ENCODE measurements around the gene SULT1A1.
"Not testable (repeated sequence)": the region's sequence is repeated elsewhere in the genome, so short reads cannot be mapped to it uniquely, and the experiment has no call there.

The SULT1A1 gene

GRCh38 chr16:28609631-28610594 lies at the start of gene SULT1A1:
SULT1A1 (minus strand) TSS chr16:28610044; CDS start chr16:28608855, 1,189 bp downstream.
- H4K20me1 ChIP-seq: peaks cover 0 to 30% (median 0%) of the 10 kb centered on the region in 11 experiments; a peak in 5 of 22 replicates
- H3K27ac ChIP-seq: peak within 1 kb of the TSS; percentile 51 to 81 (median 77)
- TF ChIP-seq Cebpa-rat (IDR thresholded peaks at IDR 0.05): no peak
- no peaks in the 10 kb centered on the region for H3K9me3 ChIP-seq (replicated peaks in 1 of 11)
- H3K4me1 ChIP-seq: peaks cover 24 to 52% (median 37%) of the 10 kb centered on the region in 10 experiments
- H3K4me3 ChIP-seq: peak within 1 kb of the TSS; percentile 15 to 75 (median 58); a peak in 19 of 20 replicates
- H3K36me3 ChIP-seq: peaks cover 4 to 42% (median 29%) of the 10 kb centered on the region in 11 experiments; a peak in 18 of 22 replicates
- H3K4me2 ChIP-seq: peak within 1 kb of the TSS; percentile 92 to 99 (median 96)
- H3K27me3 ChIP-seq: no peaks in the 10 kb centered on the region
- H3K9ac ChIP-seq: peak within 1 kb of the TSS; percentile 60 to 79 (median 74)

DNA sequence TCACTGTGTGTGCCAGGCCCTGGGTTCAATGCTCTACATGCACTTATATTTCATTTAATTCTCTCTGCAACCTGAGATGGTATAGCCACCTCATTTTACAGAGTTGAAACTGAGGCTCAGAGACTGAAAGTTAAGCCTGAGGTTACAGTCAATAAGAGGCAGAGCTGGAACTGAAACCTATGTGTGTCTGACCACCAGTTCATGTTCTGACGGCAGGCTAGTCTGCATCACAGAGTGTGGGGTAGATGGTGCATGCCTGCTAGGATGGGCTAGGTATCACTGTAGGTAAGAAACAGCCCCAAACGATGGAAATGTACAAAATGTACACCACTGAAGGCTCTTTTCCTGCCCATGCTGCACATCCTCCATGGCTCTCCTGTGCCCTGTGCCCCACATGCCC lies 30.1 kb upstream of the SULT1A1 start:
- not testable (repeated sequence) for H3K4me1 ChIP-seq; H3K9me3 ChIP-seq (replicated peaks in 1 of 11); H3K27ac ChIP-seq; H3K36me3 ChIP-seq; H3K4me2 ChIP-seq; H4K20me1 ChIP-seq; H3K9ac ChIP-seq; H3K4me3 ChIP-seq; H3K27me3 ChIP-seq

- H3K4me2 ChIP-seq; H3K27ac ChIP-seq; H3K36me3 ChIP-seq; H3K4me3 ChIP-seq; H3K9me3 ChIP-seq (replicated peaks in 1 of 11); H3K27me3 ChIP-seq; H4K20me1 ChIP-seq; H3K4me1 ChIP-seq; H3K9ac ChIP-seq: not testable (repeated sequence)
Measured at GRCh38 chr16:28638359-28638758, 28.5 kb upstream of the SULT1A1 start.

DNA sequence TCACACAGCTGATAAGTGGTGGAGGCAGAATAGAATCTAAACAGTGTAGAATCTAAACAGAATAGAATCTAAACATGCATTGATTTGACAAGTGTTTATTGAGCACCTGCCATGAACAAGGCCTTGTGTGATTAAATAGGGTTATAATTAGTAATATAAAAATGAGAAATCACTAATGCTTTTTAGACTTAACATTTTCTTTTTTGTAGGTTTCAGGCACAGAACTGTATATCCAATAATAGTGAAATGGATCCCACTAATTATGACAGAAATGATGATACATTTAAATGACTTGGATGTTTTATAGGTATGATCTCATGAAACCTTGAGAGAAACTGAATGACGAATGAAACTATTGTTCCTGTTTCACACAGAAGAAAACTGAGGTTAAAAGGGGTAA lies 27.9 kb upstream of the SULT1A1 start, which contains the start of gene NPIPB8:
NPIPB8 (plus strand) TSS at position 301 of the 400 bp plus-strand sequence. CDS start 296 bp downstream, outside the sequence.
- not testable (repeated sequence) for H3K36me3 ChIP-seq; H3K9ac ChIP-seq; H3K27me3 ChIP-seq; H3K4me2 ChIP-seq; H3K27ac ChIP-seq; H3K4me1 ChIP-seq; H3K4me3 ChIP-seq; H3K9me3 ChIP-seq (replicated peaks in 1 of 11); H4K20me1 ChIP-seq

DNA sequence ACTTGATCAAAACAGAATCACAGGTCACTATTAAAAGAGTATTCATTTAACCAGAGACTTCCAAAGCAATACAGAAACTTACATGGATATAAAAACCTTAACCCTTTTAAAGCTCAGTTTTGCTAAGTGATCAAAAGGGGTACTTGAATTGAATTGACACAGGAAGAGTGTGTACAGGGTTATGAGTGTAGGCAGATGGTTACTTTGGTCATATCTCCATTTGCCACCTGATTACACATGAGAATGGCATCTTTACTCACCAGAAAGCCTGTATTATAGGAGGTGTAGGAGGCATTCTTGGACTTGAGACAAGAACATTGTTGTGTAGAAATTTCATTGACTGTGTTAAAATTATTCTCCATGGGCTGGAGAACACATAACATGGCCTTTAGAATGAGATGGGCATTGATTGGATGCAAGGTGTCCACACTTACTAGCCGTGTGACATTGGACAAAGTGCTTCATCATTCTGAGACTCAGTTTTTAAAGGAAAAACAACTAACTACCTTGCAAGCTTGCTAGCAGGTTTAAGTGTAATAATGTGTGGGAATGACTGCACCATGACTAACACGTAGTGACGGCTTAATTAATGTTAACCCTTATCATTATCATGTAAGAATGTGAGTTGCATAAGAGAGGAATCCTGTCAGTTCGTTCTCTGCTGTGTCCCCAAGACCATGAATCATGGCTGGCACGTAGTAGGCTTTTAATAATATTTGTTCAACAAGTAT lies 26.4 kb upstream of the SULT1A1 start:
- H3K27ac ChIP-seq; H4K20me1 ChIP-seq; H3K9ac ChIP-seq; H3K4me1 ChIP-seq; H3K4me2 ChIP-seq; H3K9me3 ChIP-seq (replicated peaks in 1 of 11); H3K4me3 ChIP-seq; H3K27me3 ChIP-seq; H3K36me3 ChIP-seq: not testable (repeated sequence)

- not testable (repeated sequence) for H3K27me3 ChIP-seq; H3K4me3 ChIP-seq; H3K9ac ChIP-seq; H3K4me2 ChIP-seq; H3K27ac ChIP-seq; H3K9me3 ChIP-seq (replicated peaks in 1 of 11); H3K4me1 ChIP-seq; H3K36me3 ChIP-seq; H4K20me1 ChIP-seq
Measured at GRCh38 chr16:28630905-28631304, 21.1 kb upstream of the SULT1A1 start.

GRCh38 chr16:28623172-28623711 lies 13.4 kb upstream of the SULT1A1 start:
- H3K4me3 ChIP-seq: peak overlapping the region; percentile 45 to 71 (median 62)
- peak overlapping the region; percentile 63 to 79 (median 75) for H3K4me2 ChIP-seq
- H3K4me1 ChIP-seq: peaks cover 20 to 50% (median 33%) of the 10 kb centered on the region in 10 experiments
- no peaks in the 10 kb centered on the region for H3K27me3 ChIP-seq
- H4K20me1 ChIP-seq: no peaks in the 10 kb centered on the region
- H3K36me3 ChIP-seq: peaks cover 0 to 25% (median 7%) of the 10 kb centered on the region in 11 experiments; a peak in 11 of 22 replicates
- peak overlapping the region; percentile 29 to 96 (median 85); a peak in 21 of 22 replicates for H3K27ac ChIP-seq
- H3K9me3 ChIP-seq (replicated peaks in 1 of 11): 0 out of 22 replicates have a peak, but pooled peaks cover 0 to 3% (median 0%) of the 10 kb centered on the region in 11 experiments
- no peak for TF ChIP-seq Cebpa-rat (IDR thresholded peaks at IDR 0.05)
- H3K9ac ChIP-seq: peak overlapping the region; percentile 65 to 85 (median 82); a peak in 21 of 22 replicates

DNA sequence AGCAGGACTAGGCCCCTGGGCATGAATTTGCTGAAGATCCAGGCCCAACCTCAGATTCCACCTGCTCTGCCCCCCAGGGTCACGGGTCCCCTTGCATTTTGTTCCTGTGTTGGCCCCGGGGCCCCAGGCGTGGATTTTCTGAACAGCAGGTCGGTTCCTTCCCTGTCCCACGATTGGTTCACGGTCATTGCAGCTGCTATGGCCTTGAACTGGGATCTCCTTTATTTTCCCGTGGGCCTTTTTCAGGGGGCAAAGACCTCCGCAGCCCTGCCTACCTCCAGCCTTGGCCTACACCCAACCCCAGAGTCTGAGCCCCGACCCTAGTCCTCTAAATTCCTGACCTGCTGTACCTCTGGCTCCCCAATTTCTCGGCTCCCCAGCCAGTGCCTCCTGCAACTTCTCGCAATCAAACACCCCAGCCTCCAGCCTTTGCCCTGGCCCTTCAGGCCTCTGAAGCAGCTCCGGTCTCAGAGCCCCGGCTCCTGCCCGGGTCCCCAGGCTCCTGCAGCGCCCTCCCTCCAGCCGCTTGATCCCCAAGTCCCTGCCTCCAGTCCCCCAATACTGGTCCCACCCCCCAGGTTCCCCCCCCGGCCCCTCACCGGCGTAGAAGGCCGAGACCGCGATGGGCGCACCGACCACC lies 12.8 kb upstream of the SULT1A1 start:
- peak overlapping the region; percentile 56 to 96 (median 85); a peak in 21 of 22 replicates for H3K27ac ChIP-seq
- not testable (repeated sequence) for H3K27me3 ChIP-seq; H4K20me1 ChIP-seq; H3K9me3 ChIP-seq (replicated peaks in 1 of 11)
- peak overlapping the region; percentile 70 to 85 (median 82); a peak in 21 of 22 replicates for H3K9ac ChIP-seq
- H3K4me1 ChIP-seq: peaks cover 26 to 56% (median 38%) of the 10 kb centered on the region in 10 experiments
- H3K4me3 ChIP-seq: peak overlapping the region; percentile 45 to 71 (median 62)
- peak overlapping the region; percentile 63 to 79 (median 75) for H3K4me2 ChIP-seq
- H3K36me3 ChIP-seq: peaks cover 0 to 25% (median 7%) of the 10 kb centered on the region in 11 experiments; a peak in 11 of 22 replicates
